ENCODE measurements around the gene ATP11B. TPM values are rescaled to one million over a fixed set of nuclear protein-coding genes. Genes with fewer than 3 reads are reported as not detected.

ATP11B gene
- total RNA-seq, 1 experiment from 2014 or later = 58.1 TPM

DNA sequence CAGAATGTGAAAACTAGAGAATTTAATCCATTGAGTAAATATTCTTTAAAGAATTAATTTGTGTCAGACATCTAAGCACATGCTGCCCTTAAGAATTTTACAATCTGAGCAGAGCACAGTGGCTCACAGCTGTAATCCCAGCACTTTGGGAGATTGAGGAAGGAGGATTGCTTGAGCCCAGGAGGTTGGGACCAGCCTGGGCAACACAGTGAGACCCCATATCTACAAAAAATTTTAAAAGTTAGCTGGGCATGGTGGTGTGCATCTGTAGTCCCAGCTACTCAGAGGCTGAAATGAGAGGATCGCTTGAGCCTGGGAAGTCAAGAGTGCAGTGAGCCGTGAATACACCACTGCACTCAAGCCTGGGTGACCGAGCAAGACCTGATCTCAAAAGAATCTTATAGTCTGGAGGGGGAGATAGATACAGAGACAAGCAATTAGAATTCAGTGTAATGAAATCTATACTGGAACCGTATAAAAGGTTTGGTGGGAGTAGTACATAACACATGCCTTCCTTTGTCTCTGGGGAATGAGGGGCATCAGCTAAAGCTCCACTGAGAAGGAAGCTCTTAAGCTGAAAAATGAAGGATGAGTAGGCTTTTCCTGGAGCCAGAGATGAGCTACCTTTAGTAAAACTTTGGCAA, 21.2 kb downstream of the ATP11B start:
- Mint-ChIP-seq H3K4me1 (ENCODE audit: low read depth, unreplicated experiment) (peaks cover 7% of the 10 kb centered on the region), H3K36me3 (ENCODE audit: insufficient read depth, unreplicated experiment) (no peaks in the 10 kb centered on the region), H3K9me3 (ENCODE audit: unreplicated experiment) (no peaks in the 10 kb centered on the region), H3K27ac (ENCODE audit: unreplicated experiment) (no peak overlapping the region), H3K27me3 (ENCODE audit: insufficient read depth, unreplicated experiment) (no peaks in the 10 kb centered on the region), H3K4me3 (ENCODE audit: unreplicated experiment) (no peak overlapping the region)
- TF ChIP-seq, protein P1, sequence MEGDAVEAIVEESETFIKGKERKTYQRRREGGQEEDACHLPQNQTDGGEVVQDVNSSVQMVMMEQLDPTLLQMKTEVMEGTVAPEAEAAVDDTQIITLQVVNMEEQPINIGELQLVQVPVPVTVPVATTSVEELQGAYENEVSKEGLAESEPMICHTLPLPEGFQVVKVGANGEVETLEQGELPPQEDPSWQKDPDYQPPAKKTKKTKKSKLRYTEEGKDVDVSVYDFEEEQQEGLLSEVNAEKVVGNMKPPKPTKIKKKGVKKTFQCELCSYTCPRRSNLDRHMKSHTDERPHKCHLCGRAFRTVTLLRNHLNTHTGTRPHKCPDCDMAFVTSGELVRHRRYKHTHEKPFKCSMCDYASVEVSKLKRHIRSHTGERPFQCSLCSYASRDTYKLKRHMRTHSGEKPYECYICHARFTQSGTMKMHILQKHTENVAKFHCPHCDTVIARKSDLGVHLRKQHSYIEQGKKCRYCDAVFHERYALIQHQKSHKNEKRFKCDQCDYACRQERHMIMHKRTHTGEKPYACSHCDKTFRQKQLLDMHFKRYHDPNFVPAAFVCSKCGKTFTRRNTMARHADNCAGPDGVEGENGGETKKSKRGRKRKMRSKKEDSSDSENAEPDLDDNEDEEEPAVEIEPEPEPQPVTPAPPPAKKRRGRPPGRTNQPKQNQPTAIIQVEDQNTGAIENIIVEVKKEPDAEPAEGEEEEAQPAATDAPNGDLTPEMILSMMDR (IDR thresholded peaks at IDR 0.05; ENCODE audit: insufficient read depth in 1 of 2, low read depth in 1 of 2, low read length in 1 of 2, severe bottlenecking in 1 of 2, unreplicated experiment in 1 of 2) = no peak
- Histone ChIP-seq H3K4me1 (no peaks in the 10 kb centered on the region; the same call in none of the 2 replicates), H3K27me3 (replicated peaks; ENCODE audit: control insufficient read depth, insufficient read depth, low read length) (no peaks in the 10 kb centered on the region), H3K4me3 (ENCODE audit: low read depth, low read length) (no peak overlapping the region), H3K36me3 (ENCODE audit: control insufficient read depth, insufficient read depth, low read length) (no peaks in the 10 kb centered on the region), H3K9me3 (no peaks in the 10 kb centered on the region)
- ChIA-PET CTCF (no interaction called here), POLR2A (no interaction called here)
- DNase-seq = no peak
- intact Hi-C loops (cut with micrococcal nuclease; ENCODE audit: unreplicated experiment) = no loop called here
- BruUV-seq (replicated peaks) = no TSS peak

- H3K4me3 Mint-ChIP-seq (ENCODE audit: unreplicated experiment) = no peak overlapping the region
- Histone ChIP-seq H3K36me3 (ENCODE audit: control insufficient read depth, insufficient read depth, low read length) (0 out of 2 replicates have a peak, but pooled peaks cover 1% of the 10 kb centered on the region), H3K4me3 (ENCODE audit: low read depth, low read length) (no peak overlapping the region), H3K9me3 (no peaks in the 10 kb centered on the region), H3K27me3 (replicated peaks; ENCODE audit: control insufficient read depth, insufficient read depth, low read length) (no peaks in the 10 kb centered on the region), H3K4me1 (no peaks in the 10 kb centered on the region; the same call in none of the 2 replicates)
- no peak overlapping the region for H3K27ac Mint-ChIP-seq (ENCODE audit: unreplicated experiment)
- CTCF ChIA-PET = no interaction called here
- H3K27me3 Mint-ChIP-seq (ENCODE audit: insufficient read depth, unreplicated experiment) = no peaks in the 10 kb centered on the region
- H3K4me1 Mint-ChIP-seq (ENCODE audit: low read depth, unreplicated experiment) = peaks cover 7% of the 10 kb centered on the region
- BruUV-seq (replicated peaks) = no TSS peak
- POLR2A ChIA-PET = no interaction called here
- H3K9me3 Mint-ChIP-seq (ENCODE audit: unreplicated experiment) = no peaks in the 10 kb centered on the region
- no peaks in the 10 kb centered on the region for H3K36me3 Mint-ChIP-seq (ENCODE audit: insufficient read depth, unreplicated experiment)
- intact Hi-C loops (cut with micrococcal nuclease; ENCODE audit: unreplicated experiment) = no loop called here
- TF ChIP-seq, protein P1 (IDR thresholded peaks at IDR 0.05; ENCODE audit: insufficient read depth in 1 of 2, low read depth in 1 of 2, low read length in 1 of 2, severe bottlenecking in 1 of 2, unreplicated experiment in 1 of 2) = no peak
- no peak for DNase-seq
Observed at GRCh38 chr3:182816181-182816580, 22.9 kb downstream of the ATP11B start.

- Mint-ChIP-seq H3K4me1 (ENCODE audit: low read depth, unreplicated experiment) (peaks cover 7% of the 10 kb centered on the region), H3K4me3 (ENCODE audit: unreplicated experiment) (no peak overlapping the region), H3K27ac (ENCODE audit: unreplicated experiment) (no peak overlapping the region), H3K27me3 (ENCODE audit: insufficient read depth, unreplicated experiment) (no peaks in the 10 kb centered on the region), H3K9me3 (ENCODE audit: unreplicated experiment) (no peaks in the 10 kb centered on the region), H3K36me3 (ENCODE audit: insufficient read depth, unreplicated experiment) (peaks cover 9% of the 10 kb centered on the region)
- 0 out of 2 replicates have a peak, but pooled peaks cover 1% of the 10 kb centered on the region for H3K36me3 ChIP-seq (ENCODE audit: control insufficient read depth, insufficient read depth, low read length)
- TF ChIP-seq, protein P1 (IDR thresholded peaks at IDR 0.05; ENCODE audit: insufficient read depth in 1 of 2, low read depth in 1 of 2, low read length in 1 of 2, severe bottlenecking in 1 of 2, unreplicated experiment in 1 of 2) = no peak
- DNase-seq = no peak
- no TSS peak for BruUV-seq (replicated peaks)
- H3K9me3 ChIP-seq = no peaks in the 10 kb centered on the region
- ChIA-PET CTCF (no interaction called here), POLR2A (no interaction called here)
- no peak overlapping the region for H3K4me3 ChIP-seq (ENCODE audit: low read depth, low read length)
- intact Hi-C loops (cut with micrococcal nuclease; ENCODE audit: unreplicated experiment) = no loop called here
- no peaks in the 10 kb centered on the region; the same call in none of the 2 replicates for H3K4me1 ChIP-seq
- no peaks in the 10 kb centered on the region for H3K27me3 ChIP-seq (replicated peaks; ENCODE audit: control insufficient read depth, insufficient read depth, low read length)
Observed at GRCh38 chr3:182818296-182818978, 25.1 kb downstream of the ATP11B start.
